H1 (cell line): ENCODE measurements around the gene GPR135. TPM values are rescaled to one million over a fixed set of nuclear protein-coding genes. Genes with fewer than 3 reads are reported as not detected.

Experiments
- CTCF ChIA-PET: fragments of 300-600 bp; sonication (Branson Sonifier 250); formaldehyde crosslinking; loops from one replicate; lab custom pipeline; 2021; ENCODE audit not compliant: partially characterized antibody; lab: Charles Lee
- POLR2A ChIA-PET: fragments of 300-600 bp; sonication (Branson Sonifier 250); formaldehyde crosslinking; loops from one replicate; lab custom pipeline; 2021; ENCODE audit warnings: inconsistent platforms; ENCODE audit not compliant: partially characterized antibody; lab: Charles Lee
- DNase-seq, 2 experiments: peaks; one replicate each; pipeline versions ENCODE4 v3.0.0 to v3.0.0-alpha.2; 2010 to 2022; ENCODE audit warnings: low spot score in 2 of 2, low read depth in 1 of 2, mixed read lengths in 1 of 2
- FAIRE-seq: peaks from 2 replicates; lab custom pipeline; 2011; peaks lifted over from hg19 to GRCh38; lab: Jason Lieb, UNC
- H2AFZ ChIP-seq: 2 replicates; pipeline ENCODE4 v1.8.1; 2012; ENCODE audit warnings: low read length, inconsistent platforms
- H2AK5ac ChIP-seq: 2 replicates; pipeline ENCODE4 v1.6.1; 2013; ENCODE audit warnings: low read depth, low read length
- H2BK120ac ChIP-seq: replicated peaks from 2 replicates; pipeline ENCODE3; 2013; ENCODE audit warnings: low read depth, low read length, inconsistent platforms
- H2BK12ac ChIP-seq: 2 replicates; pipeline ENCODE4 v1.6.1; 2013; ENCODE audit warnings: low read depth, low read length
- H2BK15ac ChIP-seq: 2 replicates; pipeline ENCODE4 v1.6.1; 2013; ENCODE audit warnings: low read length
- H2BK20ac ChIP-seq: 2 replicates; pipeline ENCODE4 v1.6.1; 2013; ENCODE audit warnings: low read length
- H2BK5ac ChIP-seq: 2 replicates; pipeline ENCODE4 v1.6.1; 2013; ENCODE audit warnings: low read depth, low read length
- H3K14ac ChIP-seq: 2 replicates; pipeline ENCODE4 v1.6.1; 2013; ENCODE audit warnings: inconsistent platforms; ENCODE audit not compliant: insufficient read length
- H3K18ac ChIP-seq: 2 replicates; pipeline ENCODE4 v1.6.1; 2013; ENCODE audit warnings: low read length; ENCODE audit errors: extremely low read depth
- H3K23ac ChIP-seq: 2 replicates; pipeline ENCODE4 v1.6.1; 2013; ENCODE audit warnings: inconsistent platforms; ENCODE audit not compliant: insufficient read length
- H3K23me2 ChIP-seq: 2 replicates; pipeline ENCODE4 v1.6.1; 2013; ENCODE audit warnings: low read depth, low read length
- H3K27ac ChIP-seq: 2 replicates; pipeline ENCODE4 v1.6.1; 2011; ENCODE audit warnings: low read depth, low read length, inconsistent platforms
- H3K27me3 ChIP-seq, 4 experiments: replicated peaks in 1 of 4; 1 replicate in 1 of 4; 2 replicates in 3 of 4; pipeline versions ENCODE4 v1.6.1 to v1.8.1; 2011 to 2013; ENCODE audit warnings: low read length in 3 of 4, mild to moderate bottlenecking in 3 of 4, inconsistent platforms in 2 of 4, mixed read lengths in 2 of 4, moderate library complexity in 1 of 4; ENCODE audit not compliant: control insufficient read depth in 3 of 4, insufficient read depth in 3 of 4; ENCODE audit errors: extremely low read depth in 1 of 4
- H3K36me3 ChIP-seq, 4 experiments: 2 replicates each; pipeline versions ENCODE4 v1.6.1 to v1.8.1; 2011 to 2013; ENCODE audit warnings: mild to moderate bottlenecking in 4 of 4, low read length in 3 of 4, moderate library complexity in 2 of 4, control low read depth in 1 of 4, inconsistent platforms in 1 of 4; ENCODE audit not compliant: insufficient read depth in 4 of 4, control insufficient read depth in 2 of 4
- H3K4ac ChIP-seq: replicated peaks from 2 replicates; pipeline ENCODE3; 2013; ENCODE audit warnings: low read length, low read depth, mixed read lengths, inconsistent platforms; ENCODE audit not compliant: insufficient read length
- H3K4me1 ChIP-seq, 4 experiments: replicated peaks in 1 of 4; 1 replicate in 1 of 4; 2 replicates in 3 of 4; pipeline versions ENCODE4 v1.6.1 to v1.8.1; 2011 to 2013; ENCODE audit warnings: low read length in 3 of 4, inconsistent platforms in 2 of 4, mixed read lengths in 1 of 4; ENCODE audit not compliant: insufficient read depth in 4 of 4, control insufficient read depth in 3 of 4
- H3K4me2 ChIP-seq, 2 experiments: 2 replicates each; pipeline versions ENCODE4 v1.6.1 to v1.8.1; 2011 to 2013; ENCODE audit warnings: low read depth in 2 of 2, low read length in 2 of 2, control low read depth in 1 of 2, inconsistent platforms in 1 of 2, mild to moderate bottlenecking in 1 of 2; ENCODE audit not compliant: insufficient read depth in 1 of 2
- H3K4me3 ChIP-seq, 4 experiments: fragments of 200-600, 300-600 bp in 1 of 4; sonication (generic), shearing (Covaris generic), sonication (Bioruptor Twin) in 1 of 4; 2 replicates each; pipeline versions ENCODE4 v1.5.1 to v1.8.1; 2011 to 2016; ENCODE audit warnings: low read length in 4 of 4, low read depth in 3 of 4, control low read depth in 2 of 4, inconsistent platforms in 2 of 4, mild to moderate bottlenecking in 2 of 4, mixed read lengths in 1 of 4, moderate library complexity in 1 of 4; ENCODE audit not compliant: insufficient read depth in 2 of 4; ENCODE audit errors: extremely low read depth in 1 of 4
- H3K56ac ChIP-seq: replicated peaks from 2 replicates; pipeline ENCODE3; 2013; ENCODE audit warnings: low read depth, mild to moderate bottlenecking, mixed read lengths, low read length, inconsistent platforms; ENCODE audit not compliant: insufficient read length
- H3K79me1 ChIP-seq: 2 replicates; pipeline ENCODE4 v1.6.1; 2013; ENCODE audit warnings: low read depth, low read length, control low read depth
- H3K79me2 ChIP-seq, 2 experiments: 2 replicates each; pipeline versions ENCODE4 v1.6.1 to v1.8.1; 2012 to 2013; ENCODE audit warnings: low read length in 2 of 2, mild to moderate bottlenecking in 2 of 2, inconsistent platforms in 1 of 2; ENCODE audit not compliant: insufficient read depth in 2 of 2, control insufficient read depth in 1 of 2
- H3K9ac ChIP-seq, 4 experiments: replicated peaks in 1 of 4; 1 replicate in 1 of 4; 2 replicates in 3 of 4; pipeline versions ENCODE4 v1.6.1 to v1.8.1; 2011 to 2013; ENCODE audit warnings: low read depth in 3 of 4, low read length in 3 of 4, control low read depth in 2 of 4, mild to moderate bottlenecking in 2 of 4, moderate library complexity in 2 of 4, inconsistent platforms in 1 of 4; ENCODE audit errors: extremely low read depth in 1 of 4
- H3K9me3 ChIP-seq, 2 experiments: 2 replicates each; pipeline versions ENCODE4 v1.6.1 to v1.8.1; 2012 to 2013; ENCODE audit warnings: mild to moderate bottlenecking in 2 of 2, moderate library complexity in 2 of 2, control low read depth in 1 of 2, inconsistent platforms in 1 of 2, low read depth in 1 of 2, low read length in 1 of 2, mixed read lengths in 1 of 2; ENCODE audit not compliant: insufficient read depth in 2 of 2
- H4K20me1 ChIP-seq, 2 experiments: replicated peaks in 1 of 2; 2 replicates each; pipeline versions ENCODE3 to v1.8.1; 2011 to 2013; ENCODE audit warnings: inconsistent platforms in 2 of 2, low read length in 2 of 2, mild to moderate bottlenecking in 1 of 2; ENCODE audit not compliant: insufficient read depth in 2 of 2, control insufficient read depth in 1 of 2
- H4K5ac ChIP-seq: 2 replicates; pipeline ENCODE4 v1.6.1; 2013; ENCODE audit warnings: low read length, low read depth, mixed read lengths, inconsistent platforms; ENCODE audit not compliant: insufficient read length
- H4K8ac ChIP-seq: 2 replicates; pipeline ENCODE4 v1.8.0; 2013; ENCODE audit warnings: mild to moderate bottlenecking, moderate library complexity, low read length, inconsistent platforms; ENCODE audit not compliant: insufficient read depth; ENCODE audit errors: extremely low read depth
- H4K91ac ChIP-seq: replicated peaks from 2 replicates; pipeline ENCODE3; 2013; ENCODE audit warnings: low read length, mixed read lengths, inconsistent platforms; ENCODE audit not compliant: insufficient read length
- EGR1 ChIP-seq: IDR thresholded peaks from 2 replicates; pipeline ENCODE4 v1.6.1; 2011; ENCODE audit warnings: low read depth, low read length, borderline replicate concordance
- KDM1A ChIP-seq: fragments of 200-600, 300-600 bp; sonication (generic); IDR thresholded peaks from 2 replicates; pipeline ENCODE4 v1.7.1; 2016; ENCODE audit warnings: mild to moderate bottlenecking, low read length, borderline replicate concordance
- RBBP5 ChIP-seq: IDR thresholded peaks from 2 replicates; pipeline ENCODE4 v1.7.1; 2012; ENCODE audit warnings: low read depth, mild to moderate bottlenecking, inconsistent platforms, low read length, moderate library complexity, borderline replicate concordance
- RXRA ChIP-seq: IDR thresholded peaks from 2 replicates; pipeline ENCODE4 v1.6.1; 2011; ENCODE audit warnings: low read depth, mild to moderate bottlenecking, low read length, moderate library complexity; ENCODE audit not compliant: insufficient read depth
- WGBS, 2 experiments: shearing (Covaris generic) in 1 of 2; methylation state at CpG; one replicate each; pipeline versions ENCODE4 v1.1.6 to v1.1.7; 2013 to 2015; ENCODE audit warnings: low lambda C conversion rate in 2 of 2, mixed read lengths in 2 of 2, inconsistent platforms in 1 of 2, low coverage in 1 of 2, missing lambda C conversion rate in 1 of 2; ENCODE audit not compliant: insufficient replicate concordance in 2 of 2, insufficient coverage in 1 of 2, insufficient read length in 1 of 2; ENCODE audit errors: extremely low coverage in 1 of 2, missing lambda C conversion rate in 1 of 2; 5-methylcytosine and 5-hydroxymethylcytosine counted together
- polyA plus RNA-seq, 7 experiments: library from polyadenylated mRNA; depleted of rRNA in 3 of 7; stranded (reverse) in 5 of 7; unstranded in 2 of 7; fragments of >200 nt in 5 of 7; fragments of 200-250 nt in 2 of 7; gene quantifications; 1 replicate in 5 of 7; 2 replicates in 1 of 7; 4 replicates in 1 of 7; pipeline versions ENCODE4 v1.2.1 to v1.2.3, GENCODE V29; 2011 to 2013; ENCODE audit warnings: missing spikeins in 2 of 7, mixed read lengths in 2 of 7
- total RNA-seq: library from RNA; stranded (reverse); fragmentation: NEBNext Ultra II Directional; extraction: Animal tissue kit (Norgen Biotek cat#: 25700); gene quantifications from 2 replicates; pipeline ENCODE4 v1.2.1, GENCODE V29; 2021

Gene GPR135
- total and polyA plus RNA-seq, 2 of the 8 experiments (the other 6 are each of a cell fraction or from before 2014, with no cell fraction given): 0.48 to 1.1 TPM

GRCh38 chr14:59475709-59476108 is 10.5 kb upstream of the GPR135 start:
- no peak overlapping the region for H2BK20ac ChIP-seq
- H3K36me3 ChIP-seq: peaks cover 11 to 50% (median 23%) of the 10 kb centered on the region in 4 experiments
- H3K23me2 ChIP-seq: no peaks in the 10 kb centered on the region
- no peak overlapping the region for H3K9ac ChIP-seq
- CTCF ChIA-PET: interaction anchor here (0.7 to 3.3 kb wide), 3 partner anchors 10 to 469 kb away, joined by 3 to 11 read pairs (median 3); partner anchors contain the start of gene CCDC175
- no peaks in the 10 kb centered on the region; the same call in 1 of the 2 replicates for H3K79me1 ChIP-seq
- POLR2A ChIA-PET: interaction anchor here (0.8 to 2.0 kb wide), 2 partner anchors 8 to 11 kb away, joined by 3 to 6 read pairs; partner anchors contain the start of genes JKAMP and L3HYPDH
- H3K79me2 ChIP-seq: no peaks in the 10 kb centered on the region
- H2BK15ac ChIP-seq: no peak overlapping the region
- H4K91ac ChIP-seq: no peak overlapping the region
- no peak overlapping the region for H3K4ac ChIP-seq
- H2BK5ac ChIP-seq: no peak overlapping the region
- no peak for FAIRE-seq
- no peak overlapping the region for H3K18ac ChIP-seq
- H3K14ac ChIP-seq: no peak overlapping the region
- no peaks in the 10 kb centered on the region for H4K20me1 ChIP-seq
- no peak overlapping the region for H3K23ac ChIP-seq
- DNase-seq: no peak
- no peak overlapping the region for H3K27ac ChIP-seq
- TF ChIP-seq RBBP5 (no peak), EGR1 (no peak), KDM1A (no peak), RXRA (no peak)
- H3K9me3 ChIP-seq: no peaks in the 10 kb centered on the region
- no peak overlapping the region for H2BK120ac ChIP-seq
- H2AFZ ChIP-seq: no peak overlapping the region
- no peak overlapping the region for H4K8ac ChIP-seq
- no peak overlapping the region for H3K4me2 ChIP-seq
- no peaks in the 10 kb centered on the region for H3K27me3 ChIP-seq
- H3K4me3 ChIP-seq: no peak overlapping the region
- H2BK12ac ChIP-seq: no peak overlapping the region
- H3K56ac ChIP-seq: no peak overlapping the region
- H2AK5ac ChIP-seq: no peak overlapping the region
- 100% methylated on average over 1 of the region's 1 CpG; no CpG with 5 or more reads in 1 of the 2 experiments for WGBS, 2 experiments
- H3K4me1 ChIP-seq: no peaks in the 10 kb centered on the region
- H4K5ac ChIP-seq: no peak overlapping the region
